Measurements from ENCODE around the gene KIAA0319L.

DNA sequence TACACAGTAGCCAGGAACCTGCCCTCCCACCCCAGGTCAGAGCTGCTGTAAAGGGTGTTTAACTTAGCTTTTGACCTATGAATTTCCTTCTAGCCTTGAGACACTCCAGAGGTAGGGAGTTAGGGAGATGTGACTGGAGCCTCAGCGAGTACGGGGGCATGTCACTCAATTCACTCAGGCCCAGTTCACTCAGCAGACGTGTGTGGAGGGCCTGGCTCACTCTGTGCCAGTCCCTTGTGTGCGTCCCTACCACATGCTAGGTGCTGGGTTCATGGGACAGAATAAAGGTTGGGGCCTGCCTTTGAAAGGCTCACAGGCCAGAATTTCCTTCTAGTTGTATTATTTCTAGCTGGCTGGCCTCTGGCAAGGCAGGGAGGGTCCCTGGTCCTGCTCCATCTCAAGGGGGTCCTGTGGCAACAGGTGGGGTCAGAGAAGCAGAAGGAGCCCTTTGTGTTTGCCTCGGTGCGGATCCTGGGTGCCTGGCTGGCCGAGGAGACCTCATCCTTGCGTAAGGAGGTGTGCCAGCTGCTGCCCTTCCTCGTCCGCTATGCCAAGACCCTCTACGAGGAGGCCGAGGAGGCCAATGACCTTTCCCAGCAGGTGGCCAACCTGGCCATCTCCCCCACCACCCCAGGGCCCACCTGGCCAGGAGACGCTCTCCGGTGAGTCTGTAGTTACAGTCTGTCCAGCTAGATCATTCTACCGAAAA is 4.9 kb upstream of the KIAA0319L start:
- TF ChIP-seq, protein P1, sequence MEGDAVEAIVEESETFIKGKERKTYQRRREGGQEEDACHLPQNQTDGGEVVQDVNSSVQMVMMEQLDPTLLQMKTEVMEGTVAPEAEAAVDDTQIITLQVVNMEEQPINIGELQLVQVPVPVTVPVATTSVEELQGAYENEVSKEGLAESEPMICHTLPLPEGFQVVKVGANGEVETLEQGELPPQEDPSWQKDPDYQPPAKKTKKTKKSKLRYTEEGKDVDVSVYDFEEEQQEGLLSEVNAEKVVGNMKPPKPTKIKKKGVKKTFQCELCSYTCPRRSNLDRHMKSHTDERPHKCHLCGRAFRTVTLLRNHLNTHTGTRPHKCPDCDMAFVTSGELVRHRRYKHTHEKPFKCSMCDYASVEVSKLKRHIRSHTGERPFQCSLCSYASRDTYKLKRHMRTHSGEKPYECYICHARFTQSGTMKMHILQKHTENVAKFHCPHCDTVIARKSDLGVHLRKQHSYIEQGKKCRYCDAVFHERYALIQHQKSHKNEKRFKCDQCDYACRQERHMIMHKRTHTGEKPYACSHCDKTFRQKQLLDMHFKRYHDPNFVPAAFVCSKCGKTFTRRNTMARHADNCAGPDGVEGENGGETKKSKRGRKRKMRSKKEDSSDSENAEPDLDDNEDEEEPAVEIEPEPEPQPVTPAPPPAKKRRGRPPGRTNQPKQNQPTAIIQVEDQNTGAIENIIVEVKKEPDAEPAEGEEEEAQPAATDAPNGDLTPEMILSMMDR (IDR thresholded peaks at IDR 0.05; ENCODE audit: low read depth, low read length, poor library complexity, severe bottlenecking), result no peak
- no peak for TF ChIP-seq EZH2phosphoT487 (IDR thresholded peaks at IDR 0.05; ENCODE audit: borderline replicate concordance, low read length)

Measured in DOHH2 (cell line).